Testis (tissue), 2 donors: ENCODE measurements around the gene YTHDC1.

Experiments used
- CTCF ChIP-seq, 3 experiments: fragments of 450-650 bp in 2 of 3; fragments of 200-600 bp in 1 of 3; sonication (generic) in 1 of 3; IDR thresholded peaks; one replicate each; pipeline ENCODE4 v1.5.1; 2016 to 2019; ENCODE audit warnings: antibody characterized with exemption in 3 of 3, mild to moderate bottlenecking in 2 of 3, moderate library complexity in 1 of 3
- POLR2A ChIP-seq: fragments of 450-650 bp; IDR thresholded peaks from one replicate; pipeline ENCODE4 v1.6.1; 2017; ENCODE audit warnings: antibody characterized with exemption, mild to moderate bottlenecking, moderate library complexity

- TF ChIP-seq CTCF (IDR thresholded peaks at IDR 0.05) (no peak), POLR2A (no peak)
Observed at GRCh38 chr4:68390205-68390935, 40.5 kb upstream of the YTHDC1 start.
